ENCODE data around the gene COX4I1.

- no peak for TF ChIP-seq POLR2AphosphoS5 (IDR thresholded peaks at IDR 0.05)
- peak in 1 of 3 donors; percentile 39 for TF ChIP-seq CTCF (IDR thresholded peaks at IDR 0.05)
Observed at GRCh38 chr16:85752511-85753420, 46.7 kb upstream of the COX4I1 start.
